K562 (cell line): Measurements from ENCODE around the gene RGS3. TPM values are rescaled to one million over a fixed set of nuclear protein-coding genes. Genes with fewer than 3 reads are reported as not detected.
A peak's percentile ranks its signal among the peaks of the same experiment; 100 is the strongest.

ENCODE experiments used
- CBX1 ChIP-seq: sonication (generic); IDR thresholded peaks from 2 replicates; pipeline ENCODE4 v1.6.1; 2016; ENCODE audit warnings: antibody characterized with exemption, low read depth, mild to moderate bottlenecking
- CHD4 ChIP-seq: fragments of 200-600 bp; sonication (generic); IDR thresholded peaks from 3 replicates; pipeline ENCODE4 v1.6.1; 2012; ENCODE audit warnings: low read depth, mild to moderate bottlenecking, mixed read lengths, low read length, inconsistent platforms; ENCODE audit not compliant: insufficient read depth, insufficient replicate concordance, poor library complexity, severe bottlenecking
- DIDO1 ChIP-seq: fragments of 450-650 bp; IDR thresholded peaks from 2 replicates; pipeline ENCODE4 v1.6.1; 2016; ENCODE audit warnings: low read depth, missing biosample characterization, missing genetic modification characterization
- DNMT1 ChIP-seq: fragments of 450-650 bp; IDR thresholded peaks from 2 replicates; pipeline ENCODE4 v1.6.1; 2016; ENCODE audit warnings: antibody characterized with exemption, mild to moderate bottlenecking
- E2F1 ChIP-seq: sonication (generic); formaldehyde crosslinking; IDR thresholded peaks from 2 replicates; pipeline ENCODE4 v1.8.1; 2023; ENCODE audit warnings: mild to moderate bottlenecking, missing genetic modification reagents, moderate library complexity
- EHMT2 ChIP-seq: fragments of 450-650 bp; IDR thresholded peaks from 2 replicates; pipeline ENCODE4 v1.6.1; 2018; ENCODE audit warnings: antibody characterized with exemption
- EP300 ChIP-seq: IDR thresholded peaks from 2 replicates; pipeline ENCODE4 v1.6.1; 2012; ENCODE audit warnings: low read length, improper control_type of control experiment
- FOXK2 ChIP-seq, 2 experiments: fragments of 450-650 bp; IDR thresholded peaks in 1 of 2; conservative IDR thresholded peaks in 1 of 2; 2 replicates each; pipeline ENCODE4 v1.6.1; 2016; ENCODE audit warnings: low read depth in 2 of 2, mild to moderate bottlenecking in 1 of 2
- IRF1 ChIP-seq: sonication (generic); formaldehyde crosslinking; IDR thresholded peaks from 2 replicates; pipeline ENCODE4 v1.8.0; 2022; ENCODE audit warnings: missing genetic modification reagents, mild to moderate bottlenecking, borderline replicate concordance
- MAZ ChIP-seq, 2 experiments: fragments of 450-650 bp in 1 of 2; sonication (generic) in 1 of 2; formaldehyde crosslinking; IDR thresholded peaks in 1 of 2; conservative IDR thresholded peaks in 1 of 2; 2 replicates each; pipeline versions ENCODE4 v1.4.0 to v1.5.0; 2020; ENCODE audit warnings: mild to moderate bottlenecking in 1 of 2, missing genetic modification reagents in 1 of 2
- NR1H2 ChIP-seq: sonication (generic); formaldehyde crosslinking; IDR thresholded peaks from 2 replicates; pipeline ENCODE4 v1.4.0; 2020; ENCODE audit warnings: mild to moderate bottlenecking, missing genetic modification reagents
- NR2C2 ChIP-seq, 2 experiments: fragments of 200-800 bp in 1 of 2; sonication (Bioruptor generic) in 1 of 2; sonication (generic) in 1 of 2; formaldehyde crosslinking in 1 of 2; IDR thresholded peaks; 2 replicates each; pipeline versions ENCODE4 v1.6.1 to v1.8.0; 2016 to 2022; ENCODE audit warnings: mild to moderate bottlenecking in 1 of 2, missing compliant biosample characterization in 1 of 2, missing genetic modification characterization in 1 of 2, missing genetic modification reagents in 1 of 2
- POLR3A ChIP-seq: IDR thresholded peaks from 2 replicates; pipeline ENCODE4 v1.6.1; 2011; ENCODE audit warnings: borderline replicate concordance, mild to moderate bottlenecking, moderate library complexity; ENCODE audit not compliant: insufficient read length, insufficient read depth; ENCODE audit errors: extremely low read depth
- TEAD1 ChIP-seq, 2 experiments: fragments of 450-650 bp in 1 of 2; sonication (generic) in 1 of 2; formaldehyde crosslinking; IDR thresholded peaks; 2 replicates each; pipeline versions ENCODE4 v1.4.0 to v1.8.0; 2020 to 2022; ENCODE audit warnings: mild to moderate bottlenecking in 2 of 2, missing genetic modification reagents in 1 of 2
- TEAD4 ChIP-seq, 2 experiments: sonication (generic) in 1 of 2; formaldehyde crosslinking in 1 of 2; IDR thresholded peaks; 2 replicates each; pipeline versions ENCODE4 v1.6.1 to v1.8.0; 2012 to 2022; ENCODE audit warnings: borderline replicate concordance in 1 of 2, inconsistent platforms in 1 of 2, low read length in 1 of 2, mild to moderate bottlenecking in 1 of 2, missing genetic modification reagents in 1 of 2
- ZBTB49 ChIP-seq: sonication (generic); formaldehyde crosslinking; IDR thresholded peaks from 2 replicates; pipeline ENCODE4 v1.8.0; 2022; ENCODE audit warnings: missing genetic modification reagents, mild to moderate bottlenecking, borderline replicate concordance
- ZNF449 ChIP-seq: fragments of 250-450 bp; sonication (Bioruptor Pico); IDR thresholded peaks from 2 replicates; pipeline ENCODE4 v1.8.0; 2022; ENCODE audit warnings: moderate library complexity, mild to moderate bottlenecking, inconsistent platforms
- ZNF764 ChIP-seq: fragments of 250-450 bp; sonication (Bioruptor Pico); IDR thresholded peaks from 2 replicates; pipeline ENCODE4 v1.4.0; 2020; ENCODE audit warnings: low read depth, mild to moderate bottlenecking, moderate library complexity
- ZNF766 ChIP-seq: fragments of 200-800 bp; sonication (Bioruptor generic); conservative IDR thresholded peaks from 2 replicates; pipeline ENCODE4 v1.6.1; 2016; ENCODE audit warnings: missing genetic modification characterization, missing compliant biosample characterization
- polyA plus RNA-seq, 8 experiments: library from polyadenylated mRNA; depleted of rRNA in 4 of 8; stranded (reverse) in 5 of 8; unstranded in 3 of 8; fragments of >200 nt; fragmentation: Nextera tagmentation in 2 of 8; fragmentation: Illumina TruSeq in 1 of 8; extraction: Ambion mirVana in 2 of 8; extraction: Trizol in 1 of 8; gene quantifications; 2 replicates each; pipeline versions ENCODE4 v1.2.1 to v1.2.3, GENCODE V29; 2011 to 2014; ENCODE audit warnings: inconsistent platforms in 1 of 8, missing spikeins in 1 of 8
- total RNA-seq, 7 experiments: library from RNA; depleted of rRNA in 6 of 7; stranded (reverse); fragments of >200 nt in 6 of 7; fragmentation: Illumina TruSeq in 2 of 7; extraction: Trizol in 2 of 7; gene quantifications; 2 replicates each; pipeline versions ENCODE4 v1.2.1 to v1.2.3, GENCODE V29; 2011 to 2021; ENCODE audit warnings: low replicate concordance in 1 of 7

The RGS3 gene
- total and polyA plus RNA-seq, 9 of the 15 experiments (the other 6 are each of a cell fraction or from before 2014, with no cell fraction given) = 0.08 to 2.9 (median 0.95) TPM

GRCh38 chr9:113572076-113572861 is 108.7 kb downstream of the RGS3 start (continued):
- TF ChIP-seq ZBTB49 (no peak), ZNF449 (CRISPR knock-in tag) (no peak), ZNF766 (CRISPR knock-in tag) (no peak), TEAD4 (IDR thresholded peaks at IDR 0.05; ENCODE audit: low read length) (peak; percentile 7; the same call in 1 of the 2 replicates), TEAD4 (CRISPR knock-in tag; IDR thresholded peaks at IDR 0.05; ENCODE audit: borderline replicate concordance) (no peak), CBX1 (no peak), CHD4 (no peak), TEAD1 (CRISPR knock-in tag; IDR thresholded peaks at IDR 0.05) (no peak), IRF1 (CRISPR knock-in tag) (no peak), NR2C2 (CRISPR knock-in tag; IDR thresholded peaks at IDR 0.05) (no peak), NR2C2 (tag; IDR thresholded peaks at IDR 0.05) (peak; percentile 70), ZNF764 (no peak), E2F1 (CRISPR knock-in tag) (no peak), EP300 (no peak), NR1H2 (CRISPR knock-in tag) (no peak), MAZ (CRISPR knock-in tag; conservative IDR thresholded peaks at IDR 0.05 in 1 of 2, IDR thresholded peaks at IDR 0.05 in 1 of 2) (no peak), DIDO1 (tag) (no peak), EHMT2 (0 out of 2 replicates have a peak, but pooled peaks have one; percentile 13), POLR3A (no peak), DNMT1 (no peak), FOXK2 (conservative IDR thresholded peaks at IDR 0.05 in 1 of 2, IDR thresholded peaks at IDR 0.05 in 1 of 2; ENCODE audit: low read depth in 2 of 2) (0 out of 4 replicates have a peak, but pooled peaks of 1 of the 2 experiments have one; percentile 10)
